Subcutaneous adipose tissue (tissue), 4 donors: ENCODE measurements around the gene DCAF4L1. TPM values are rescaled to one million over a fixed set of nuclear protein-coding genes. Genes with fewer than 3 reads are reported as not detected.

Experiments used
- CTCF ChIP-seq: fragments of 450-650 bp; IDR thresholded peaks from one replicate; pipeline ENCODE4 v1.5.1; 2016; ENCODE audit warnings: low read depth, mild to moderate bottlenecking, control low read depth, antibody characterized with exemption, moderate library complexity
- total RNA-seq, 4 donors: library from RNA; depleted of rRNA; stranded (reverse); fragments of >200 nt; gene quantifications; one replicate each; pipeline ENCODE4 v1.1.0, GENCODE V29; 2016

The DCAF4L1 gene
- total RNA-seq, 4 donors from 2014 or later: 0.22 to 0.85 (median 0.62) TPM

- no peak for TF ChIP-seq CTCF
These were observed 14.2 kb upstream of the DCAF4L1 start for GRCh38 chr4:41967392-41967791.

GRCh38 chr4:41969671-41970070 lies 11.9 kb upstream of the DCAF4L1 start:
- TF ChIP-seq CTCF: no peak

- TF ChIP-seq CTCF: no peak
These were observed 6.2 kb upstream of the DCAF4L1 start for GRCh38 chr4:41975341-41975740.

GRCh38 chr4:41976775-41977516 lies 4.6 kb upstream of the DCAF4L1 start:
- no peak for TF ChIP-seq CTCF

GRCh38 chr4:41977709-41978108 lies 3.8 kb upstream of the DCAF4L1 start:
- TF ChIP-seq CTCF: no peak

- TF ChIP-seq CTCF: no peak
These were observed 1.2 kb downstream of the DCAF4L1 start for GRCh38 chr4:41982716-41983115.

DNA sequence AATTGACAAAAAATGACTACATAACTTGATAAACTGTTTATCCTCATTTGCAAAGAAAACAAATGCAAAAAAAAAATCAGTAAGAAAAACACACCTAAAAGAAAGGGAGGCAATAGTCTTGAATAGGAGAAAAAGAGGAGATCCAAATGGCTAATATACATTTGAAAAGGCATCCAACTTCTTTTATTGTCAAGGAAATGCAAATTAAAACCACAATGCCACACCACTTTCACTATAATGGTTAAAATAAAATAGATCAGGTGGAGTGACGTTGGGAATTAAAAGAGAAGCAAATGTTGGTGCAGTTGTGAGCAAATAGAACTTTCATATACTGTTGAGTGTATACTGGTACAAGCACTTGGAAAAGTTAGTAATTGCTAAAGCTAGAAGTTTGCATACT lies 3.6 kb downstream of the DCAF4L1 start:
- TF ChIP-seq CTCF: no peak
